ENCODE data around the gene DNM3.

The DNM3 gene

DNA sequence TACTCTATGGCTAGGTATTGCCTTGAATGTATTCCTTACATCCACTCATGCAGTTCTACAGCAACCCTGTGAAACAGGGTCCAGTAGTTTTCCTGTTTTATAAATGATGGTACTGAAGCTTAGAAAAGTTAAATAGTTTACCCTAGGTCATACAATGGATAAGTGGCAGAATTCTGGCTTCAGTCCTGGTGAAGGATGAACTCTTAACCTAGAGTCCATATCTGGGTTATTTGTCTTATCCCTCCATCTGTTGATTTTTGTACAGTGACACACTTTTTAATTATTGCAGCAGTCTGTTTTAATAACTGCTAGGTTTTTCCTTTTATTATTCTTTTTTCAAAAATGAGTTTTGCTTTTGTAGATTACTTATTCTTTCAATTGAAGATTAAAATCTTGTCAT lies 263.9 kb downstream of the DNM3 start:
- DNase-seq (ENCODE audit: low spot score), result no peak

DNA sequence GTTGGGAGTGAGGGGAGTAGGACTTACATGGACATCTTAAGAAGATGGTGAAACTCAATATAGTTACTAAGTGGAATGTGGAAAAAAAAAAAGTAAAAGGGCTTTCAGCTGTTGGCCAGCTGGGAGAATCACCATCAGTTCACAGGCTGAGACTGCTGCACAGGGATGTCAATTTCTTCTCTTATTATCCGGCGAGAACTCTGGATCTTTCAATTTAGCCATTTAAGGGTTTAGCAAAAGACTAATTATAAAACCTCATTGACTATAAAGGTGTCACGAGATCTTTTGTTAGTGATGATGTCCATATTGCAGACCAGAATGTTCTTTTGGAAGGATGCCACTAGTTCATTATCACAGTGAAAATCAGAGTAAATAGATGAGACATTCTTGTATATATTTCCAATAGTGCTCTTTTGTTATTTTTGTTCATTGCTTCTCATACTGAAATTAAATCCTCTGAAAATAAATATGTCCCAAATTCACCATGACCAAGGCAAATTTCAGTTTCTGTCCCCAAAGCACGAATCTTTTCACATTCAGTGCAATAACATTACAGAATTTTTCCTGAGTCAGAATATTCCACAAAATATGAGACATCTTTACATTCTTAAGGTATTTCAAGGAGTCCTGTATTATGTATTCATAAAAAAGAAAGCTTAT lies 266.1 kb downstream of the DNM3 start:
- no peak for DNase-seq (ENCODE audit: low spot score)

DNA sequence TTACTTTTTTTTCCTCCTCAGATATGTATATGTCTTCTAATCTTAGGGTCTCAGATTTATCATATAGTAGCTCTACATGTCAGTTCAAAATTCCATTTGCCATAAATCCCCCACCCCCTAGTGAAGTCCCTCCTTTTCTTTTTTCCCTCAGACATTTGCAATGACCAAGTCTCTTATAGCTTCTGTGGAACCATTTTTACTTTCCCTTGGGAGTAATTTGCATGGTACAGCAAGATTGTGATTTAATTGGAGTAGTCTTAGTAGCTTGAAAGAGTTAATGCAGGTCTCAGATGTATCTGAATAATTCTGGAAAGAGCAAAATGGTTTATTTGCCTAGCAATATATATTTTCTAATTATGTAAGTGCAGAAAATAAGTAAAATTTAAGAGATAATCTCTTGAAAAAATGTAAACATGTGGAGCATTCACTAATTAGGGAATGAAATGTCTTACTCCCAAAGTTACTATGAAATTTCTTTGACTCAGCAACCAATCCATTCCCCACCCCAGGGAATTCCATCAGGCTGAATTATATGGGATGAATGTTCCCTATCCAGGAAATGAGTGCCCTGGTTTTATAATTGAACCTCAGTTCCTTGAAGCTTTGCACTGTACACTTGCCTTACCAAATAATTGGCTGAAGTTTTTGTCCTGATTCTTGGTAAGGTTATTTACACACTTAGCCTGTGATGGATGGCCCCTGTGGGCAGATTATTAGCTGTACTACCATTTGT lies 267.0 kb downstream of the DNM3 start:
- DNase-seq (ENCODE audit: low spot score), result no peak

DNA sequence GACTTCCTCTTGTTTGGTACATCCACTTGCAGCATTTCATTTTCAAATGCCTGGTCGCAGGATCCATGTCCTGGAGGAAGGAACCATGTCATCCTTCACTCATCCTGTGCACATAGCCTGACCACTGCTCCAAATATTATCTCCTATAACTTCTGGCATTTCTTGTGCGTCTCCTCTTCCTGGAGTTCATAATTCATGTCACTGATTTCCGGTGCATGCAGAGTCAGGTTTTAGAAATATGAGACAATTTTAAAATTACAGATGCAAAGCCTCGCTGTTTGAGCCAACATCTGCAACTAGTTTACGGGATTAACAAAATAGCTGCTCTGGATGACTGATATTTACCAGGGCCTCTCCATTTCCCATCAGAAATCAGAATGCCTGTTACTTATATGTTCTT lies 268.1 kb downstream of the DNM3 start:
- peak; percentile 15 for DNase-seq (ENCODE audit: low spot score)

DNA sequence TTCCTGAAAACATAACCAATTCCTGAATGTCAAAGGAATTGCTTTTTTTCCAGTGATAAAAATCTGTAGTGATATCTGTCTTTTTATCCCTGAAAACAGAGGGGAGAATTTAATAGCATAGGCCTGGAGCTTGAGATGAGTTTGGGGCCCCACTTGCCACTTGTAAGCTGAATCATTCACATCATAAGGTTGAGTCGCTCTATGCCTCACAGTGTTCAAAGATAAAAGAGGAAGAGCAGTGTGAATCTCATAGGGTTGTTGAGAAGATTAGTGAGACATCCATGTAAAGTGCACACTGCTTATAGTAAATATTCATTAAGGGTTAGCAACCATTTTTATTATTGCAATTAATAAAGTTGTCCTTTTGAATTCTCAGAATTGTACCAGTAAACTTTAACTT lies 271.3 kb downstream of the DNM3 start:
- DNase-seq (ENCODE audit: low spot score), result no peak

DNA sequence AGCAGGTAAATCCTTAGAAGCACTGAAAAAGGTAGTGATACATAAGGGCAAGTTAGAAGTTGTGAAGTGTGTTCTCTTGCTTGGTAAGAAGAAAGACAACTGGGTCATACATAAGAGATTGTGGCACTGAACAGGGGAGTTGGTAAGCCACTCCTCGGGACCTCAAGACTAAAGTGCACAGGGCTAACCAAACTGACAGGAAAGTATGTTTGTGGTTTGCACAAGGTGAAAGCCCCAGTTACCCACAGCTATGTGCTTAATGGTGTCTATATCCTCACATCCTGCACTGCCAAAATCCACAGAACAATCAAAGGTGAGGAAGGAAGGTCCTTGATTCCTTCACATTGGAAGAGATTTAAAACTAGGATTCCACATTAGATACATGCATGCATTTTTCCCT lies 276.5 kb downstream of the DNM3 start:
- no peak for DNase-seq (ENCODE audit: low spot score)

DNA sequence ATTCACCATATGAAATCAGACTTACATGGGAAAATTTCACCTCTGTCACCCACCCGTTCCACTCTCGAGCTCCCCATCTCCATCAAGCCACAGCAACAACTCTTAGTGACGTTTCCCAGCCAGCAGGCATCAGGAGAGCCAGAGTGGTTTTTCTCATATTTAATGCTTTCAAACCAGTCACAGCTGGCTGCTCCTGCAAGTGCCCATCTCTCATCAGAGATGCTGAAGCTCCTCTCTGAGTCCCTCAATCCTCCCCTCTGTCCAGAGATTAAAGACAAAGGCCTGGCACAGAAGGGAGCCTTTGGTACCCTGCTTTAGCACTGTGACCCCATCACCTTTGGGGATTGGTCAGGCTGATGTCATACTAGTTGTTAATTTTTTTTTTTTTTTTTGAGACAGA lies 277.3 kb downstream of the DNM3 start:
- DNase-seq (ENCODE audit: low spot score), result peak; percentile 24

DNA sequence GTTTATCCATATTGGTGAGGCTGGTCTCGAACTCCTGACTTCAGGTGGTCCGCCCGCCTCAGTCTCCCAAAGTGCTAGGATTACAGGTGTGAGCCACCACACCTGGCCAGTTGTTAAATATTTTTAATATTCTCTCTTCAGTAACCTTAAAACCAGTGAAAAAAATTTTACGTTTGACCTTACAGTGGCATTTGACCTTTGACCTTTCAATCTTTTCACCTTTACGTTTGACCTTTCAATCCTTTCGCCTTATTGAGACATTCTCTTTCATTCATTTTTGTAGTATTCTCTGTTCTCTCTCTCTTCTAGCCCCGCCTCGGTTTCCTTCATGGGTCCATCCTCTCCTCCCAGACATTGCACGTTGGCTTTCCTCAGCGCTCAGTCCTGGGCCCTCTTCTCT lies 277.9 kb downstream of the DNM3 start:
- no peak for DNase-seq (ENCODE audit: low spot score)

DNA sequence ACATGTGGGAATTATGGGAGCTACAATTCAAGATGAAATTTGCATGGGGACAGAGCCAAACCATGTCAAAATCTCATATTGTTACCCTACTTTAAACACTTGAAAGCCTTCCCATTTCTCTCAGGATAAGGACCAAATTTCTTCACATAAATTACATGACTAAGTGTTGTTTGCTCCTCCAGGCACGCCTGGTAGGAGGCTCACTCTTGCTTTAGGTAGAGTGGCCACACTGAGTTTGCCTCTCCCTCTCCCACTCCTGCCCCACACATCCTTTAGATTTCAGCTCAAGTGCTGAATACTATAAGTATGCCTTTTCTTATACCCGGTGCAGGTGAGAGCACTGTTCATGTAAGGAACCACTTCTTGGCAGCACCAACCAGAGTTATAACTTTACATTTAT lies 279.1 kb downstream of the DNM3 start:
- no peak for DNase-seq (ENCODE audit: low spot score)

DNA sequence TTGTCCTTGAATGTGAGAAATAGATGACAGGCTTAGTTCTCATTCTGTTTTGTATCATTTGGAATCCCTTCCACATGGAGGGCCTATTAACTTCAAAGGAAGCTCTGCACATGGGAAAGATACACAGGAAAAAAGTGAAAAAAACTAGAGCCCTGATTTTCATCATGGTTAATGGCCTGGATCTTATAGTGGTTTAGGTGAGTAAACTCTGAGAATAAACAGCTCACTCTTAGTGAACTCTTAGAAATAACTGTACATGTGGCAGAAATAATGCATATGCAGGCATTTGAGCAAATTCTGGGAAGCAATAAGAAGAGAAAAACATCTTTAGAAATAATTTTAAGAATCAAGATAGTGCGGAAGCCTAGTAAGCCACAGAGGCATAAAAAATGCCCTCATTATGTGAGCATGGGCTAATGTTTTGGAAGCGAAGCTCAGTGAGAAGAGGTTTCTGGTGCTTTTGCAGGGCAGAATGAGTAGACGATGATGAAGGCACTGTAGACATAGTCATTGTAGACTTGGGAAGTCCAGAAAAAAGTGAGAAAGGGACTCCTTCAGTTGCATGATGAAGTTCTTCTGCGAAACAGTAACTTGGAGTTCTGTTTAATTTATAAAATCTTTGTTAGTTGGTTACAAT lies 279.9 kb downstream of the DNM3 start:
- DNase-seq (ENCODE audit: low spot score), result no peak

DNA sequence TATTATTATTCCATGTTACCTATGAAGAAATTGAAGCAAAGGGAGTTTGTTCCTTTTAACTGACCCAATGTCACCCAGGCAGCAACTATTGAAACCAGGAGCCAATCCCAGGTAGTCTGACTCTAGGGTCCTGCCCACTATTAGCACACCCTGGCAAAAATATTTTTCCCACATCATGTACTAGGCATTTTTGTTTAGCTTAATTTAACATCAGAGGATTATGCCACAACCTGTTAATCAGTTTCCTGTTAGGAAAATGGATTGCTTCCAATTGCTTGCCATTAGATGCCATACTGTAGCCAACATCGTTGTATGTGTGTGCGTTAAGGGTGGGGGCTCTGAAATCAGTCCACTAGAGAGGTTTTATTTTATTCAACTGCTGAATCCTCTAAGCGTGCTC lies 281.1 kb downstream of the DNM3 start:
- no peak for DNase-seq (ENCODE audit: low spot score)

DNA sequence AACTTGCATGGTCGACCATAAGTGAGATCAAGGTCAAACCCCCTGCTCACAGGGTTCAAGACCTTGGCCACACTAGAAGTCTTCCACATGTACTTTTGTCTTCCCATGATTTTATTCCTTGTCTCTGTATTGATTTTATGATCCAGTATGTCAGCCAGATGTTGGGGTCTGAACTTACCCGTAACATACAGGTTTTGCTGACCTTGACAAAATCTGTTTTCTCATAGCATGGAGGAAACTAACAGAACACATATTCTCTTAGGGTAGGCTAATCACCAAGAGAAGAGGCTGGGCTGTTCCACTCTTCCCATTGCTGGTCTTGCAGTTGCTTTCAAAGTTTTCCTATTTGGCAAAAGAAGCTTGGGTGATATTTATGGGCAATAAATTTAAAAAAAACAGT lies 284.0 kb downstream of the DNM3 start:
- DNase-seq (ENCODE audit: low spot score), result no peak

DNA sequence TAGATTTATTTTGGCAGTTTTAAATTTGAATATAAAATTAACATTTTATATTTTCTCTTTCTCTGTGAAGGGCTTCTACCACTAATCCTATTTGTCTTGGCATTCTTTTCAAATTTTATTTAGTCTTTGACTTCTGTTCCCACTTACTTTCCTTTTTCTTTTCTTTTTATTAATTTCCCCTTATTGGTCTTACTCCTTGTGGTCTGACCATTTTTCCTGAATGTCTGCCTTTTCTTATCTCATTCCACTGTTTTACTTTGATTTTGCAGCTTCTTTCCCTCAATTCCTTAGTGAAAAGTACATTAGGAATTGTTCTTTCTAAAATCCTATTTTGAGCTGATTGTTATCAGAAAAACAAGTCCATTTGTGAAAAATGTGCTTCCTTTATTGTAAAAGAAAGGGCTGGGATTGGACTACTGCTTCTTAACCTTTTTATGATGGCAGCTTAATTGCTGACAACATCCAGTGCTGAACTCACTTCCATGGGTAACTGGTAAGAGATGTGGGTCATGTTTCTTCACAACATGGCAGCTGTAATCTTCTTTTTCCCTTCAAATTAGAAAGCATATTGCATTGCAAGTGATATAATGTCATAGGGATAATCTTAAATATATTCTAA lies 284.6 kb downstream of the DNM3 start:
- peak; percentile 93 for DNase-seq (ENCODE audit: low spot score)

DNA sequence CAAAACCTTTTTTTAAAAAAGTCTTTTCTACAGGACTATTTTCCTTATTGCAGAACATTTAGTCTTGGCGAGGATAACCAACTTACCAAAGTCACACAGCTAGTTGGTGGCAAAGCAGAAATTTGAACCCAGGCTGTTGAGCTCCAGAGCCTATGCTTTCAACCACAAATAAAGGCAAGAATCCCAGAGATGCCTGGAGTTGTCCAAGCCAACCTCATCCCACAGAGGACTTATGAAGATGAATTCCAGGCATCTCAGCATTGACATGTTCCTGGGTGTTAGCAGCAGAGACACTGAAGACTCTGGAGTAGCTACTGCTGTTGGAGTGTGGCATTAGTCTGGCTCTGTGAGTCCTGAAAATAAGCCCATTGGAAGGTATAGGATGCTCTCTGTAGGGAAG lies 291.5 kb downstream of the DNM3 start:
- DNase-seq (ENCODE audit: low spot score), result no peak

DNA sequence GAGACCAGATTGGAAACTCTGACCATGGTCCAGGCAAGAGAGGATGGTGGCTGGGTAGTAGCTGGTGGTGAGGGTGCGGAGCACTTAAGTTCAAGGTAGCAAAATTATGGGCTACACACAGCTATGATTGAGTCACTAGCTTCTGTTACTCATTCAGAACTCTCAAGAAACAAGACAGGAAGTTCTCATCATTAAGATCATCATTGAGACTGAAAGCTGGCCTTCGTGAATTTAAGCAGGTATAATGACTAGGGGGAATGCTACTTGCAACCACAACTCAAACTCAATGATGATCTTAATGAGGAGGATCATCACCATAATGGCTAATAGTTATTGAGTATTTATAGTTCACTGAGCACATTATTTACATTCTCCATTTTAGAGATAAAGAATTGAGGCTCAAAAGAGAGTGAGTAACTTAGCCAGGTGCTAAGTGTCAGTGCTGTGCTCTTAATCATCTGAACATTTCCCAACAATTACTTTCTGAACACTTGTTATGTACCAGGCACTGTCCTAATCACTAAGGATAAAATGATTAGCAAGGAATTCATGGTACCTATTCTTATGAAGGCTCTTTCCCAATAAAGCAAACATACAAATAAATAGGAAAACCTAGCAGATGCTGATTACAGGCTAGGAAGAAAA lies 292.9 kb downstream of the DNM3 start:
- no peak for DNase-seq (ENCODE audit: low spot score)

DNA sequence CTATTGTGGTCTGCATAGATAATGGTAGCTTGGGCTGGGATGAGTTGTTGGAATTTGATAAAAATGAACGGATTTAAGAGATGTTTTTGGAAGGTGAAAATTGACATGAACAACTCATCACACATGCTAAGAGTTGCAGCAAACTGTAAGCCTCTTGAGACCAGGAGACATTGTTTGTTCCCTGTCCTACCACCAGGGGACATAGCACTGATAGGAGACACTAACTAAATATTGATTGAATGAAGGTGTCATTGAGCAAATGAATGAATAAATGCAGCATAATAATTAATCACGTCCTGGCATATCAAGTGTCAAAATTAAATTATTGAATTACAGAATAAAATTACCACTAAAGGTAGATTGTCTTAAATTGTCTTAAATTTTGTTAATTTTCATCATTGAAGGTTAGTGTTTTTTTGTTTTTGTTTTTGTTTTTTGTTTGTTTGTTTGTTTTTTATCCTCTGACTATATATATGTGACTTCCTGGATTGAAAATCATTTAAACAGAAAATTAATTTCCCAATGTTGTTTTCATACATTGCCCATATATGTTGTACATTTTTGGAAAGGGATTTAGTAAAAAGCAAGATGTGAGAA lies 293.9 kb downstream of the DNM3 start:
- no peak for DNase-seq (ENCODE audit: low spot score)

DNA sequence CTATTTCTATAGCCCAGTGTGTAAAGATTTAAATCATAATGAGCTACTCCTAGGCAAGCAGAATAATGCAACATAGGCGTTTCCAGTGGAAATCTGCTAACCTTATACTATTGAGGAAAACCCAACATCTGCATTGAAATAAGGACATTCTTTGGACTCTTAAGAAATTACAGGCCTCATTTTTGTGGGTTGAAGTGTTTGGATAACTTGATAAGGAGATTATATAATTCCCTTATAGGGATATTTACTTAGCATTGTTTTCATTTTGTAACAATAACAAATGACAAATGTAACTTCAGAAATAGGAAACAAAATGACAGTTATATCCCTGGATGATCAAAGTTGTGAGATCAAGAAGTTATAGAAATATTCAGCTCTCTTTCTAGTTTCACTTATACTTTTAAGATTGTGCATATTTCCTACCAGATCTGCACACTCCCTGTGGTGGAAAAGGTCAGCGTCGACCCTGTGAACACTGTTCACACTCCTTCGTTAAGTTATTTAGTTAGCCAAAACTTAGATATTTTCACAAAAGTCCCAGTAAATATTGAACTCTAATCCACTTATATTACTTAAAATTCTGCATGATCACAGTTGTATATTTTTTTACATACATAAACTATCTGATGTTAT lies 294.8 kb downstream of the DNM3 start:
- no peak for DNase-seq (ENCODE audit: low spot score)

DNA sequence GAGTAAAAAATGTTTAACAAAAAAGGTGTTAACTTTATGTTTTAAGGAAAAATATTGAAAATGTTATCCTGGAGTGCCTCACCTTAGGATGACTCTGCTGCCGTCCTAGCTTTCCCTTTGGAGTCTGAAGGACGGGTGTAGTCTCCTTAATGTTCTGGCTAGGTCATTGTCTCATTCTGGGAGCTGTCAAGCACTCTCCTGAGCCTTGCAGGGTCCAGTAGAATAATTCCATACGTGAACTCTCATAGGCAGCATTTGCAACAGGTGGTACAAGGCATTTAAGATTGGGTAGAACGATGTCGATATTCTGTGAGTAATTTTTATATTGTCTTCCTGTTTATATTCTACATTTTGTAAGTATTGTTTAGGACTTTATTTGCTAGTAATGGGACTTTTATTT lies 295.6 kb downstream of the DNM3 start:
- DNase-seq (ENCODE audit: low spot score), result no peak

DNA sequence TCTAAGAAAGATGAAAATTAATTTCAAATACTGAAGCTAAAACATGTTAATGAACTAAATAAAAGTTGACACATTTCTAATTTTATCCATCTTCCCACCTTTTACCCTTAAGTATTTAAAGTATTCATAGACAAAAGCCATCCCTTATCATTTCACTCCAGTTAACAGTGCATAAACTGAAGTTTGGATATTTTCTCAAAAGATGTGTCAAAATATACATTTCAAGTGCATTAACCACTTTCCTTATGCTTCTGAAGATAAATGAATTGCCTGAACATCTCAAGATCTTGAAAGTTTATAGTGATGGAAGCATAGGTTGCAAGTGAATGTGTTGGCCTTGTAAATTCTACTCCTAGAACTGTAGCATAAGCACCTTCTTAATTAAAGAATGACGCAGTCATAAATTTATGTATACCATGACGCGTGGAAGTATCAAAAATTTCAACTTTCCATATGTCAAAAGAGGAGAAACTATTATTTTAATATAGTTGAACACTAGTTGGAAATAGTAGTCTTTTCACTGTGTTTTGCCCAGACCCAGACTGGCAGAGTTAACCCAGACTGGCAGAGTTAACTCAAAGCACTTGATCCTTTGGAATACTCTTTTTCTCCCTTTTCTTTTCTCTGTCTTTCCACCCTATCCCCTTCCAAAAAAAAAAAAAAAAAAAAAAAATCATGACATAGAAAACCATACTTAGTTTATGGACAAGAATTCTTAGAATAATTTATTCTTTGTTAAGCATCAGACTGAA lies 296.6 kb downstream of the DNM3 start:
- no peak for DNase-seq (ENCODE audit: low spot score)

DNA sequence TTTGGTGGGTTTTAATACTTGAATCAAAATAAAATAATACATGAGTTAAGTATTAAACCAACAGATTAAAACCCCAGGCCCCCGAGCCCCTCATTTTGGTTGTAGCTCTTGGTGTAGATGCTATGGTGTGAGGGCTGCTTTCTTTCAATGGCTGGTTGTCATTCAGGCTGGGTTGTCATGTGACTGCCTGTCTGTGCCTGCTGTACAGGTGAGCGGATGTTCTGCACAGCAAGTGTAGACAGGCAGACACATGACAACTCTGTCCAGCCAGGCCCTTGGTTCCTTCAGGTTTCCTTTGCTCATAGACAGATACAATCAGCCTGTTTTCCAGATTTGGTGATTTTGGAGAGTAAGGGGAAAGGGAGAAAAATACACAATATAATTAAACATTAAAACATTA lies 297.3 kb downstream of the DNM3 start:
- no peak for DNase-seq (ENCODE audit: low spot score)

DNA sequence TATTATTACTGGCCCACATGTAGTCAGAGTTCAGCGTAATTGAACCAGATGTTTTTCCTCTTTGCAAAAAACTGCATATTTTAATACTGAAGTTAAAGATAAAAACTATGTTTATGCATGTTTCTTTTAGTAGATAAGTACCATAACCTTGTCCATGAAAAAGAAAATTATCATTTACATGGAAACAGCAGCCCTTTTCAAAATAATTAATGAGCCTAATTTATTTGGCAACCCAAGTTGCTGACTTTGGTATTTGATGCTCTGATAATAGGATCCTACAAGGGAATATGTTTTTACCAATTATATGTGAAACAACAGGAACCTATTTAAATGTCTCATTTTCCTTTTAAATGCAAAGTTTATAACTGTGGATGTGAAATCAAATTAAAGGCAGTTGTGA lies 297.9 kb downstream of the DNM3 start:
- no peak for DNase-seq (ENCODE audit: low spot score)
